ENCODE measurements around the gene IQSEC1. TPM values are rescaled to one million over a fixed set of nuclear protein-coding genes. Genes with fewer than 3 reads are reported as not detected.

The IQSEC1 gene
- total and polyA plus RNA-seq, 2 of the 8 experiments (the other 6 are each of a cell fraction or from before 2014, with no cell fraction given) = 6.8 to 28.8 TPM

- TF ChIP-seq PHF8 (conservative IDR thresholded peaks at IDR 0.05; ENCODE audit: low read depth, low read length) (no peak), EGR1 (IDR thresholded peaks at IDR 0.05; ENCODE audit: borderline replicate concordance, low read depth, low read length) (no peak), EZH2 (IDR thresholded peaks at IDR 0.05; ENCODE audit: low read depth, low read length, severe bottlenecking) (no peak)
Observed at GRCh38 chr3:12982619-12983101, 90.6 kb downstream of the IQSEC1 start (continued).
